Prostate gland (tissue), 2 donors: ENCODE results near the gene WWOX. TPM values are rescaled to one million over a fixed set of nuclear protein-coding genes. Genes with fewer than 3 reads are reported as not detected.
A peak's percentile ranks its signal among the peaks of the same experiment; 100 is the strongest.

Experiments used
- DNase-seq: peaks from one replicate; pipeline ENCODE4 v3.0.0-alpha.2; 2019; ENCODE audit warnings: low spot score
- H3K27ac ChIP-seq, 2 donors: fragments of 200-600 bp; sonication (generic); 2 replicates each; pipeline ENCODE4 v1.5.1; 2017 to 2019
- H3K27me3 ChIP-seq: fragments of 200-600 bp; sonication (generic); replicated peaks from 2 replicates; pipeline ENCODE4 v1.5.1; 2019; ENCODE audit not compliant: insufficient read depth
- H3K36me3 ChIP-seq, 2 donors: fragments of 200-600 bp; sonication (generic); 1 replicate in 1 of 2; 2 replicates in 1 of 2; pipeline versions ENCODE4 v1.5.1 to v1.8.1; 2017 to 2019
- H3K4me1 ChIP-seq: fragments of 200-600 bp; sonication (generic); replicated peaks from 2 replicates; pipeline ENCODE4 v1.5.1; 2019
- H3K4me3 ChIP-seq, 2 donors: fragments of 200-600 bp; sonication (generic); 2 replicates each; pipeline ENCODE4 v1.5.1; 2017 to 2019
- H3K9me3 ChIP-seq: fragments of 200-600 bp; sonication (generic); 2 replicates; pipeline ENCODE4 v1.5.1; 2017
- POLR2A ChIP-seq: fragments of 450-650 bp; IDR thresholded peaks from one replicate; pipeline ENCODE4 v1.6.1; 2016; ENCODE audit warnings: antibody characterized with exemption, mild to moderate bottlenecking
- POLR2AphosphoS5 ChIP-seq: sonication (generic); formaldehyde crosslinking; IDR thresholded peaks from one replicate; pipeline ENCODE4 v1.6.1; 2017; ENCODE audit warnings: antibody characterized with exemption
- WGBS: methylation state at CpG from one replicate; pipeline ENCODE4 v1.1.5; 2018; 5-methylcytosine and 5-hydroxymethylcytosine counted together
- intact Hi-C: fragments of 100-400 bp; cut with DNase I; formaldehyde crosslinking; loops from one replicate; pipeline ENCODE4 v1.14.2; 2022
- total RNA-seq, 2 donors: library from RNA; depleted of rRNA; stranded (reverse); fragments of >200 nt; gene quantifications; one replicate each; pipeline ENCODE4 v1.1.0, GENCODE V29; 2016
- TF ChIP-seq, protein P1 (sequence below), 4 experiments: fragments of 200-600 bp in 2 of 4; fragments of 450-650 bp in 2 of 4; sonication (generic) in 2 of 4; IDR thresholded peaks; 1 replicate in 3 of 4; 2 replicates in 1 of 4; pipeline ENCODE4 v1.5.1; 2016 to 2019; ENCODE audit warnings: antibody characterized with exemption in 4 of 4, mild to moderate bottlenecking in 2 of 4, moderate library complexity in 2 of 4

Gene WWOX
- total RNA-seq, 2 donors from 2014 or later = 93.2 to 99.4 TPM

- WGBS = 36% methylated on average over 3 of the region's 3 CpGs
- peaks cover 10% of the 10 kb centered on the region for H3K4me1 ChIP-seq
- H3K9me3 ChIP-seq = no peaks in the 10 kb centered on the region
- intact Hi-C loops = loop anchor here (2.0 to 10.0 kb wide), 6 partner anchors 267 to 1961 kb away; partner anchors contain the start of gene MAF
- no peaks in the 10 kb centered on the region for H3K36me3 ChIP-seq
- H3K27ac ChIP-seq = no peak overlapping the region
- H3K4me3 ChIP-seq = no peak overlapping the region
- TF ChIP-seq POLR2AphosphoS5 (no peak), POLR2A (no peak)
- TF ChIP-seq, protein P1, sequence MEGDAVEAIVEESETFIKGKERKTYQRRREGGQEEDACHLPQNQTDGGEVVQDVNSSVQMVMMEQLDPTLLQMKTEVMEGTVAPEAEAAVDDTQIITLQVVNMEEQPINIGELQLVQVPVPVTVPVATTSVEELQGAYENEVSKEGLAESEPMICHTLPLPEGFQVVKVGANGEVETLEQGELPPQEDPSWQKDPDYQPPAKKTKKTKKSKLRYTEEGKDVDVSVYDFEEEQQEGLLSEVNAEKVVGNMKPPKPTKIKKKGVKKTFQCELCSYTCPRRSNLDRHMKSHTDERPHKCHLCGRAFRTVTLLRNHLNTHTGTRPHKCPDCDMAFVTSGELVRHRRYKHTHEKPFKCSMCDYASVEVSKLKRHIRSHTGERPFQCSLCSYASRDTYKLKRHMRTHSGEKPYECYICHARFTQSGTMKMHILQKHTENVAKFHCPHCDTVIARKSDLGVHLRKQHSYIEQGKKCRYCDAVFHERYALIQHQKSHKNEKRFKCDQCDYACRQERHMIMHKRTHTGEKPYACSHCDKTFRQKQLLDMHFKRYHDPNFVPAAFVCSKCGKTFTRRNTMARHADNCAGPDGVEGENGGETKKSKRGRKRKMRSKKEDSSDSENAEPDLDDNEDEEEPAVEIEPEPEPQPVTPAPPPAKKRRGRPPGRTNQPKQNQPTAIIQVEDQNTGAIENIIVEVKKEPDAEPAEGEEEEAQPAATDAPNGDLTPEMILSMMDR (IDR thresholded peaks at IDR 0.05) = peak; percentile 82 to 92 (median 86)
- DNase-seq = peak; percentile 68
- no peaks in the 10 kb centered on the region for H3K27me3 ChIP-seq
These were observed 404.1 kb downstream of the WWOX start for GRCh38 chr16:78503602-78504001.

GRCh38 chr16:78504401-78504851, 405.0 kb downstream of the WWOX start:
- Histone ChIP-seq H3K9me3 (no peaks in the 10 kb centered on the region), H3K27ac (no peak overlapping the region), H3K36me3 (no peaks in the 10 kb centered on the region), H3K27me3 (no peaks in the 10 kb centered on the region), H3K4me1 (peaks cover 10% of the 10 kb centered on the region), H3K4me3 (no peak overlapping the region)
- no peak for TF ChIP-seq POLR2AphosphoS5
- TF ChIP-seq, protein P1 (IDR thresholded peaks at IDR 0.05) = no peak
- no peak for TF ChIP-seq POLR2A
- intact Hi-C loops = loop anchor here (2.0 to 10.0 kb wide), 6 partner anchors 266 to 1960 kb away; partner anchors contain the start of gene MAF
- no peak for DNase-seq
- 59% methylated on average over 12 of the region's 12 CpGs for WGBS

DNA sequence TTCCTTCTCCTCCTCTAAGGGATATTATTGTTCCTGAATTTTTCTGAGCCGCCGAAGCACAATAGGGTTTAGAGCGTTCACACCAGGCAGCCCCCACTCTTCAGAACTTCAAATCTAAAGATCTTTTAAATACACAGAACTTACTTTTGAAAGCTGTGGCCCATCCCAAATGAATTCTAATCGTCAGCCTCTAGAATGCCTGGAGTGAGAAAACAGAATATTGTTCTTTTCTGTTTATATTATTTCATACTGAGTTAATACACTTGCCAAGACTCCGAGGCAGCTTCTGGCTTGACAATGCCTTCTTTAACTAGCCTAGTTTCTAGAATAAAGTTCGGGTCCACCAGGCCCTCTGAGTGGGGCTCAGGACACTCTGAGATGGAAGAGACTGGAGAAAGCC, 405.6 kb downstream of the WWOX start:
- intact Hi-C loops = loop anchor here (2.0 to 10.0 kb wide), 4 partner anchors 266 to 1960 kb away; no protein-coding TSS in a partner anchor
- DNase-seq = no peak

GRCh38 chr16:78505544-78506366, 406.3 kb downstream of the WWOX start:
- H3K27ac ChIP-seq = no peak overlapping the region
- DNase-seq = no peak
- TF ChIP-seq POLR2AphosphoS5 (no peak), POLR2A (no peak)
- TF ChIP-seq, protein P1 (IDR thresholded peaks at IDR 0.05) = no peak
- no peaks in the 10 kb centered on the region for H3K27me3 ChIP-seq
- no peaks in the 10 kb centered on the region for H3K36me3 ChIP-seq
- no peak overlapping the region for H3K4me3 ChIP-seq
- intact Hi-C loops = loop anchor here (2.0 to 10.0 kb wide), 4 partner anchors 265 to 1959 kb away; no protein-coding TSS in a partner anchor
- peaks cover 10% of the 10 kb centered on the region for H3K4me1 ChIP-seq
- H3K9me3 ChIP-seq = no peaks in the 10 kb centered on the region
- WGBS = 51% methylated on average over 23 of the region's 23 CpGs

More for the DNA sequence above, 405.6 kb downstream of the WWOX start:
- no peaks in the 10 kb centered on the region for H3K36me3 ChIP-seq
- WGBS = 39% methylated on average over 6 of the region's 6 CpGs
- H3K9me3 ChIP-seq = no peaks in the 10 kb centered on the region
- H3K27me3 ChIP-seq = no peaks in the 10 kb centered on the region
- H3K4me3 ChIP-seq = no peak overlapping the region
- H3K27ac ChIP-seq = no peak overlapping the region
- no peak for TF ChIP-seq POLR2A
- TF ChIP-seq, protein P1 (IDR thresholded peaks at IDR 0.05) = no peak
- TF ChIP-seq POLR2AphosphoS5 = no peak
- H3K4me1 ChIP-seq = peaks cover 10% of the 10 kb centered on the region
